Measurements from ENCODE around the gene NFIX. TPM values are rescaled to one million over a fixed set of nuclear protein-coding genes. Genes with fewer than 3 reads are reported as not detected.

The NFIX gene
- total and polyA plus RNA-seq, 2 of the 13 experiments (the other 11 are each of a cell fraction or from before 2014, with no cell fraction given) = 3.4 to 5.4 TPM

- TF ChIP-seq USF2 (IDR thresholded peaks at IDR 0.05; ENCODE audit: low read depth, low read length) (no peak), USF2 (CRISPR knock-in tag; IDR thresholded peaks at IDR 0.05; ENCODE audit: borderline replicate concordance) (no peak), KLF6 (CRISPR knock-in tag; IDR thresholded peaks at IDR 0.05) (no peak), BCL6 (CRISPR knock-in tag; IDR thresholded peaks at IDR 0.05) (no peak), ZBTB14 (CRISPR knock-in tag; IDR thresholded peaks at IDR 0.05) (no peak), NR3C1 (CRISPR knock-in tag; IDR thresholded peaks at IDR 0.05) (no peak), ZFX (CRISPR knock-in tag; IDR thresholded peaks at IDR 0.05; ENCODE audit: low read depth) (no peak), PRMT3 (CRISPR knock-in tag; IDR thresholded peaks at IDR 0.05; ENCODE audit: borderline replicate concordance, low read depth) (no peak), THAP9 (CRISPR knock-in tag; IDR thresholded peaks at IDR 0.05; ENCODE audit: borderline replicate concordance) (no peak), HMG20A (CRISPR knock-in tag; IDR thresholded peaks at IDR 0.05; ENCODE audit: borderline replicate concordance) (no peak), DRAP1 (CRISPR knock-in tag; IDR thresholded peaks at IDR 0.05) (no peak), AGO1 (IDR thresholded peaks at IDR 0.05; ENCODE audit: low read depth, low read length, poor library complexity, severe bottlenecking) (no peak), ZNF552 (CRISPR knock-in tag; IDR thresholded peaks at IDR 0.05; ENCODE audit: borderline replicate concordance) (no peak), ZNF720 (CRISPR knock-in tag; IDR thresholded peaks at IDR 0.05) (no peak), PRDM4 (CRISPR knock-in tag; IDR thresholded peaks at IDR 0.05; ENCODE audit: borderline replicate concordance) (no peak), NCOA5 (CRISPR knock-in tag; IDR thresholded peaks at IDR 0.05) (no peak), RBM39 (IDR thresholded peaks at IDR 0.05; ENCODE audit: low read depth, low read length, poor library complexity, severe bottlenecking) (no peak), ZNF556 (CRISPR knock-in tag; IDR thresholded peaks at IDR 0.05; ENCODE audit: borderline replicate concordance) (no peak), MTA3 (CRISPR knock-in tag; IDR thresholded peaks at IDR 0.05) (no peak), ZNF792 (CRISPR knock-in tag; IDR thresholded peaks at IDR 0.05) (no peak)
These were observed 101.0 kb downstream of the NFIX start (continued) for GRCh38 chr19:13095934-13096927.
